HEK293 (cell line): Measurements from ENCODE around the gene CLDN24.
A peak's percentile ranks its signal among the peaks of the same experiment; 100 is the strongest.

Source experiments
- CTCF ChIA-PET: fragments of 350-600 bp; formaldehyde crosslinking; extraction: SDS; loops from one replicate; lab custom pipeline; 2021; ENCODE audit warnings: antibody characterized with exemption; lab: Yijun Ruan, JAX
- POLR2A ChIA-PET: fragments of 300-600 bp; formaldehyde crosslinking; extraction: SDS; loops from one replicate; lab custom pipeline; 2020; ENCODE audit warnings: antibody characterized with exemption, inconsistent platforms; lab: Yijun Ruan, JAX
- H3K27ac ChIP-seq: fragments of 200-500 bp; sonication (Bioruptor generic); 2 replicates; pipeline ENCODE4 v1.5.1; 2014; ENCODE audit warnings: low read depth, low read length, control low read depth, inconsistent platforms; ENCODE audit errors: extremely low read depth
- H3K36me3 ChIP-seq, 2 experiments: fragments of 200-500 bp in 1 of 2; sonication (Bioruptor generic) in 1 of 2; 1 replicate in 1 of 2; 2 replicates in 1 of 2; pipeline ENCODE4 v1.5.1; 2014 to 2017; ENCODE audit warnings: inconsistent platforms in 2 of 2, low read length in 2 of 2; ENCODE audit not compliant: control insufficient read depth in 2 of 2, insufficient read depth in 1 of 2
- H3K4me1 ChIP-seq: fragments of 200-500 bp; sonication (Bioruptor generic); 2 replicates; pipeline ENCODE4 v1.5.1; 2014; ENCODE audit warnings: mild to moderate bottlenecking, low read length, inconsistent platforms; ENCODE audit not compliant: control insufficient read depth, insufficient read depth
- H3K4me3 ChIP-seq: 2 replicates; pipeline ENCODE4 v1.5.1; 2011; ENCODE audit warnings: low read depth, mild to moderate bottlenecking, control low read depth, low read length, moderate library complexity
- H3K9me3 ChIP-seq: fragments of 200-500 bp; sonication (Bioruptor generic); 2 replicates; pipeline ENCODE4 v1.5.1; 2014; ENCODE audit warnings: low read depth, low read length, inconsistent platforms; ENCODE audit not compliant: control insufficient read depth, insufficient read depth
- BCL11B ChIP-seq: fragments of 450-650 bp; formaldehyde crosslinking; IDR thresholded peaks from 2 replicates; pipeline ENCODE4 v1.5.1; 2016; ENCODE audit warnings: low read depth, missing biosample characterization, missing genetic modification characterization
- SETDB1 ChIP-seq: IDR thresholded peaks from one replicate; pipeline ENCODE4 v1.6.1; 2017; ENCODE audit warnings: mild to moderate bottlenecking, low read length, moderate library complexity, mixed read lengths; ENCODE audit not compliant: insufficient read length
- WT1 ChIP-seq: fragments of 450-650 bp; formaldehyde crosslinking; IDR thresholded peaks from 2 replicates; pipeline ENCODE4 v1.5.1; 2016; ENCODE audit warnings: missing biosample characterization, missing genetic modification characterization
- ZBTB1 ChIP-seq: fragments of 450-650 bp; formaldehyde crosslinking; IDR thresholded peaks from 2 replicates; pipeline ENCODE4 v1.5.1; 2016; ENCODE audit warnings: missing biosample characterization, missing genetic modification characterization
- ZNF280D ChIP-seq: fragments of 450-650 bp; formaldehyde crosslinking; IDR thresholded peaks from 2 replicates; pipeline ENCODE4 v1.5.1; 2016; ENCODE audit warnings: missing biosample characterization, missing genetic modification characterization
- ZNF366 ChIP-seq: fragments of 450-650 bp; formaldehyde crosslinking; conservative IDR thresholded peaks from 2 replicates; pipeline ENCODE4 v1.5.1; 2016; ENCODE audit warnings: missing biosample characterization, missing genetic modification characterization
- ZNF423 ChIP-seq: fragments of 450-650 bp; formaldehyde crosslinking; IDR thresholded peaks from 2 replicates; pipeline ENCODE4 v1.5.1; 2016; ENCODE audit warnings: missing biosample characterization, missing genetic modification characterization
- ZNF513 ChIP-seq: fragments of 450-650 bp; IDR thresholded peaks from 2 replicates; pipeline ENCODE4 v1.5.1; 2018; ENCODE audit warnings: missing biosample characterization, missing genetic modification characterization
- ZNF624 ChIP-seq: fragments of 450-650 bp; formaldehyde crosslinking; IDR thresholded peaks from 2 replicates; pipeline ENCODE4 v1.5.1; 2017; ENCODE audit warnings: missing biosample characterization, missing genetic modification characterization
- ZNF747 ChIP-seq: fragments of 450-650 bp; formaldehyde crosslinking; IDR thresholded peaks from 2 replicates; pipeline ENCODE4 v1.5.1; 2016; ENCODE audit warnings: missing biosample characterization, missing genetic modification characterization
- ZNF792 ChIP-seq: fragments of 450-650 bp; formaldehyde crosslinking; IDR thresholded peaks from 2 replicates; pipeline ENCODE4 v1.5.1; 2016; ENCODE audit warnings: missing biosample characterization, missing genetic modification characterization
- ZSCAN23 ChIP-seq: fragments of 450-650 bp; formaldehyde crosslinking; IDR thresholded peaks from 2 replicates; pipeline ENCODE4 v1.5.1; 2016; ENCODE audit warnings: missing biosample characterization, missing genetic modification characterization
- TF ChIP-seq, protein P1 (sequence below): fragments of 450-650 bp; formaldehyde crosslinking; conservative IDR thresholded peaks from 2 replicates; pipeline ENCODE4 v1.5.1; 2016; ENCODE audit warnings: low read depth, missing biosample characterization, missing genetic modification characterization

CLDN24 gene

GRCh38 chr4:183358215-183358755 is 36.1 kb upstream of the CLDN24 start (continued):
- TF ChIP-seq ZNF513 (no peak), ZNF792 (tag by site-specific recombination) (no peak), SETDB1 (no peak), WT1 (tag by site-specific recombination) (no peak), ZNF280D (tag by site-specific recombination) (no peak)
- TF ChIP-seq, protein P1, sequence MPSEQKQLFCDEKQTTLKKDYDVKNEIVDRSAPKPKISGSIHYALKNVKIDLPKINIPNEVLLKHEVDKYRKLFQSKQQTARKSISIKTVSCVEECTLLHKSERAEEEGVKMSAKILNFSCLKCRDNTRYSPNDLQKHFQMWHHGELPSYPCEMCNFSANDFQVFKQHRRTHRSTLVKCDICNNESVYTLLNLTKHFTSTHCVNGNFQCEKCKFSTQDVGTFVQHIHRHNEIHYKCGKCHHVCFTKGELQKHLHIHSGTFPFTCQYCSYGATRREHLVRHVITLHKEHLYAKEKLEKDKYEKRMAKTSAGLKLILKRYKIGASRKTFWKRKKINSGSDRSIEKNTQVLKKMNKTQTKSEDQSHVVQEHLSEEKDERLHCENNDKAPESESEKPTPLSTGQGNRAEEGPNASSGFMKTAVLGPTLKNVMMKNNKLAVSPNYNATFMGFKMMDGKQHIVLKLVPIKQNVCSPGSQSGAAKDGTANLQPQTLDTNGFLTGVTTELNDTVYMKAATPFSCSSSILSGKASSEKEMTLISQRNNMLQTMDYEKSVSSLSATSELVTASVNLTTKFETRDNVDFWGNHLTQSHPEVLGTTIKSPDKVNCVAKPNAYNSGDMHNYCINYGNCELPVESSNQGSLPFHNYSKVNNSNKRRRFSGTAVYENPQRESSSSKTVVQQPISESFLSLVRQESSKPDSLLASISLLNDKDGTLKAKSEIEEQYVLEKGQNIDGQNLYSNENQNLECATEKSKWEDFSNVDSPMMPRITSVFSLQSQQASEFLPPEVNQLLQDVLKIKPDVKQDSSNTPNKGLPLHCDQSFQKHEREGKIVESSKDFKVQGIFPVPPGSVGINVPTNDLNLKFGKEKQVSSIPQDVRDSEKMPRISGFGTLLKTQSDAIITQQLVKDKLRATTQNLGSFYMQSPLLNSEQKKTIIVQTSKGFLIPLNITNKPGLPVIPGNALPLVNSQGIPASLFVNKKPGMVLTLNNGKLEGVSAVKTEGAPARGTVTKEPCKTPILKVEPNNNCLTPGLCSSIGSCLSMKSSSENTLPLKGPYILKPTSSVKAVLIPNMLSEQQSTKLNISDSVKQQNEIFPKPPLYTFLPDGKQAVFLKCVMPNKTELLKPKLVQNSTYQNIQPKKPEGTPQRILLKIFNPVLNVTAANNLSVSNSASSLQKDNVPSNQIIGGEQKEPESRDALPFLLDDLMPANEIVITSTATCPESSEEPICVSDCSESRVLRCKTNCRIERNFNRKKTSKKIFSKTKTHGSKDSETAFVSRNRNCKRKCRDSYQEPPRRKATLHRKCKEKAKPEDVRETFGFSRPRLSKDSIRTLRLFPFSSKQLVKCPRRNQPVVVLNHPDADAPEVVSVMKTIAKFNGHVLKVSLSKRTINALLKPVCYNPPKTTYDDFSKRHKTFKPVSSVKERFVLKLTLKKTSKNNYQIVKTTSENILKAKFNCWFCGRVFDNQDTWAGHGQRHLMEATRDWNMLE (tag by site-specific recombination) = no peak
- TF ChIP-seq, all 188 proteins: peak for 0

DNA sequence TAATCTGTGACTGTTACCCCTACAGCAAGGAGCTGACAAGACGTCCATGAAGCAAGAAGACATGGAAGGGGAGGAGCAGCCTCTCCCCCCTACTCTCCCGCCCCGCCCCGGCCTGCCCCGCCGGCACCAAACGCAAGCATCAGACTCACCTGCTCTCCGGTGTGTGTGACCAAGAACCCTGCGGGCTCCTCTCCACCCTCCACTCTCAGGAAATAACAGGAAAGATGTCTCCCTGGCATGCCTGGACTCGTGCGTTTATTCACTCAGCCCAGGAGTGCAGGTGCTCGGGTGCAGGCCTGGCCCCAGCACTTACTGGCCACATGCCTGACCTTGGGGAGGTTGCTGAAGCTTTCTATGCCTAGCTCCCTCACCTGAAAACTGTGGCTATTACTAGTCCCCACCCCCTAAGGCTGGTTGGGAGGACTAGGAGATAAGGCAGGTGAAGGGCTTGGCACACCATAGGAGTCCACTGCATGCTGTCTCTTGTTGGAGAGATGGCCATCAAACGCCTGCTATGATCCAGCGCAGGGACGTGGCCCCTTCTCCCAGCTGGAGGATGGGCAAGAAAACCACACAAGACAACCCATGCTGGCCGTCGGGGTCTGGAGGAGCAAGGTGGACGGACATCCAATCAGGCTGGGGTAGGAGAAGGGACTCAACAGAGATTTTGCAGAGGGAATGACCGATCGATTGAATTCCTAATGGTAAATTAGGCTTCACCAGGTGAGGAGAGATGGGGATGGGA is 34.9 kb upstream of the CLDN24 start:
- TF ChIP-seq ZSCAN23 (tag by site-specific recombination) (no peak), ZNF423 (tag by site-specific recombination) (no peak), BCL11B (tag by site-specific recombination) (no peak)
- CTCF ChIA-PET = no interaction called here
- no peaks in the 10 kb centered on the region for H3K36me3 ChIP-seq
- H3K4me3 ChIP-seq = no peak overlapping the region
- POLR2A ChIA-PET = no interaction called here
- H3K4me1 ChIP-seq = 0 out of 2 replicates have a peak, but pooled peaks cover 4% of the 10 kb centered on the region
- H3K9me3 ChIP-seq = no peaks in the 10 kb centered on the region
- no peak overlapping the region for H3K27ac ChIP-seq

DNA sequence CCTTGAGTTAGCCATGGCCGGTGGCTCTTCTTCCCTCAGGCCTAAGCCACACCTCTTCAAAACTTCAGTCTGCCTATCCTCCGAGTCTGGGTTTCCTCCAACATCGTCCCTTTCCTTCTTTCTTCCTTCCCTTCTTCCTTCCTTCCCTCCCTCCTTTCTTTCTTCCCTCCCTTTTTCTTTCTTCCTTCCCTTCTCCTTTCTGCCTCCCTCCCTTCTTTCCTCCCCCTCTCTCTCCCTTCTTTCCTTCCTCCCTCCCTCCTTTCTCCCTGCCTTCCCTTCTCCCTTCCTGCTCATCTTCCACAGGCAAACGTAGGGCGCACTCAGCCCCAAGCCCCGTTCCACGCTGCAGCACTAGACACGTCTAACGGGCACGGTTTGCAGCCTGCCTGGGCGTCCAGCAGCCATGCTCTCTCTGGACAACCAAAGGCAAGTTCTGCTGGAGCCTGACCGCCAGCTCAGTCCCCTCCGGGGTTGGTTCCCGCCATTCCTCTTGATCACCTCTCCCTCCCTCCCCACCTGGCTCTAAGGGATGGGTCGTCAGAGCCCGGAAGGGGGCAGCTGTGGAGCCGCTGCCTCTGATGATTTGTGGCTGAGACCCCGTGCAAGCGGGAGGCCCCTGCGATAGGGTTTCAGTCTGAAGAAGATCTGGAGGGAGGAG is 34.1 kb upstream of the CLDN24 start:
- no peak overlapping the region for H3K4me3 ChIP-seq
- 0 out of 2 replicates have a peak, but pooled peaks cover 4% of the 10 kb centered on the region for H3K4me1 ChIP-seq
- no peaks in the 10 kb centered on the region for H3K36me3 ChIP-seq
- no peaks in the 10 kb centered on the region for H3K9me3 ChIP-seq
- ChIA-PET CTCF (interaction anchor here (0.6 kb wide), 1 partner anchor 309 kb away, joined by 3 read pairs; no protein-coding TSS in a partner anchor), POLR2A (no interaction called here)
- TF ChIP-seq ZNF366 (tag by site-specific recombination) = peak; percentile 93
- no peak for TF ChIP-seq ZNF624 (tag by site-specific recombination)
- TF ChIP-seq ZNF747 (tag by site-specific recombination) = 0 out of 2 replicates have a peak, but pooled peaks have one; percentile 52
- no peak for TF ChIP-seq ZBTB1
- no peak overlapping the region for H3K27ac ChIP-seq
